CD4-positive, alpha-beta T cell (primary cell): ENCODE measurements around the gene PWWP2B. TPM values are rescaled to one million over a fixed set of nuclear protein-coding genes. Genes with fewer than 3 reads are reported as not detected.

Experiments
- ATAC-seq: fragments of 200-7000 bp; cut with Tn5 transposase; one replicate; pipeline ENCODE4 v1.10.0; 2022; ENCODE audit warnings: mild to moderate bottlenecking; ENCODE audit not compliant: poor library complexity
- CTCF ChIA-PET: fragments of 350-600 bp; sonication (Branson Sonifier 250); formaldehyde crosslinking; loops from one replicate; lab custom pipeline; 2021; ENCODE audit warnings: antibody characterized with exemption, inconsistent platforms; lab: Charles Lee
- POLR2A ChIA-PET: fragments of 350-600 bp; sonication (Branson Sonifier 250); formaldehyde crosslinking; loops from one replicate; lab custom pipeline; 2021; ENCODE audit warnings: antibody characterized with exemption, inconsistent platforms; lab: Charles Lee
- DNase-seq, 14 experiments: peaks; one replicate each; pipeline ENCODE4 v3.0.0-alpha.2; 2013 to 2020; ENCODE audit warnings: mixed read lengths in 2 of 14
- H3K27ac ChIP-seq, 2 donors: one replicate each; pipeline versions ENCODE4 v1.5.1 to v1.7.0; 2013; ENCODE audit warnings: low read length in 2 of 2, low read depth in 1 of 2, mild to moderate bottlenecking in 1 of 2
- H3K27me3 ChIP-seq, 2 experiments: 1 replicate in 1 of 2; 2 replicates in 1 of 2; pipeline versions ENCODE4 v1.6.1 to v1.7.0; 2013; ENCODE audit warnings: low read length in 2 of 2, control low read depth in 1 of 2, mild to moderate bottlenecking in 1 of 2, moderate library complexity in 1 of 2; ENCODE audit not compliant: insufficient read depth in 2 of 2, control insufficient read depth in 1 of 2
- H3K36me3 ChIP-seq: one replicate; pipeline ENCODE4 v1.6.1; 2013; ENCODE audit warnings: low read length, control low read depth; ENCODE audit not compliant: insufficient read depth
- H3K4me1 ChIP-seq: one replicate; pipeline ENCODE4 v1.6.1; 2013; ENCODE audit warnings: low read length, control low read depth; ENCODE audit not compliant: insufficient read depth
- H3K4me3 ChIP-seq: one replicate; pipeline ENCODE4 v1.5.1; 2013; ENCODE audit warnings: mild to moderate bottlenecking, low read length, moderate library complexity
- H3K9me3 ChIP-seq, 2 experiments: 1 replicate in 1 of 2; 2 replicates in 1 of 2; pipeline versions ENCODE4 v1.6.1 to v1.7.0; 2013; ENCODE audit warnings: low read length in 2 of 2, mild to moderate bottlenecking in 2 of 2, control low read depth in 1 of 2, moderate library complexity in 1 of 2; ENCODE audit not compliant: control insufficient read depth in 1 of 2, insufficient read depth in 1 of 2
- H3K27ac Mint-ChIP-seq: one replicate; pipeline ENCODE4 v1.8.0; 2020; ENCODE audit warnings: mixed read lengths
- H3K27me3 Mint-ChIP-seq: one replicate; pipeline ENCODE4 v1.8.0; 2021; ENCODE audit warnings: mixed read lengths
- H3K36me3 Mint-ChIP-seq: one replicate; pipeline ENCODE4 v1.8.0; 2021; ENCODE audit warnings: low read depth, mixed read lengths
- H3K4me1 Mint-ChIP-seq: one replicate; pipeline ENCODE4 v1.8.0; 2021; ENCODE audit warnings: low read depth, mixed read lengths
- H3K4me3 Mint-ChIP-seq: one replicate; pipeline ENCODE4 v1.8.0; 2020; ENCODE audit warnings: mild to moderate bottlenecking, mixed read lengths
- H3K9me3 Mint-ChIP-seq: one replicate; pipeline ENCODE4 v1.8.0; 2020; ENCODE audit warnings: mixed read lengths
- CTCF ChIP-seq: fragments of 200-600 bp; IDR thresholded peaks from one replicate; pipeline ENCODE4 v1.8.0; 2022; ENCODE audit warnings: antibody characterized with exemption, mild to moderate bottlenecking
- intact Hi-C, 2 experiments: fragments of 100-400 bp; cut with DNase I in 1 of 2; cut with micrococcal nuclease in 1 of 2; formaldehyde crosslinking; loops; one replicate each; pipeline versions ENCODE4 v1.15.1 to v1.9.0; 2023 to 2025; cut with DNase I, micrococcal nuclease
- total RNA-seq, 174 experiments: library from RNA in 2 of 174; stranded (reverse) in 2 of 174; gene quantifications; one replicate each; pipeline ENCODE4 v1.2.3 and lab custom pipeline; 2021 to 2026

Gene PWWP2B
- total RNA-seq, 2 experiments from 2014 or later = 19.2 to 19.6 TPM

GRCh38 chr10:132370426-132371340 is 26.3 kb upstream of the PWWP2B start:
- Mint-ChIP-seq H3K27ac (no peak overlapping the region), H3K4me1 (peaks cover 6% of the 10 kb centered on the region), H3K9me3 (no peaks in the 10 kb centered on the region), H3K36me3 (no peaks in the 10 kb centered on the region), H3K27me3 (no peaks in the 10 kb centered on the region), H3K4me3 (no peak overlapping the region)
- intact Hi-C loops = no loop called here
- peaks cover 0 to 8% of the 10 kb centered on the region in 2 experiments for H3K9me3 ChIP-seq
- no peak overlapping the region for H3K27ac ChIP-seq
- H3K4me1 ChIP-seq = peaks cover 6% of the 10 kb centered on the region
- ATAC-seq = no peak
- DNase-seq = peak in 2 of 14 experiments; percentile 1 to 9
- no peaks in the 10 kb centered on the region for H3K36me3 ChIP-seq
- no peaks in the 10 kb centered on the region for H3K27me3 ChIP-seq
- ChIA-PET CTCF (no interaction called here), POLR2A (no interaction called here)
- TF ChIP-seq CTCF = no peak
- no peak overlapping the region for H3K4me3 ChIP-seq

- no peak overlapping the region for H3K4me3 Mint-ChIP-seq
- ATAC-seq (no peak), DNase-seq (peak in 3 of 14 experiments; percentile 21 to 41 (median 41))
- ChIA-PET CTCF (no interaction called here), POLR2A (interaction anchor here (0.7 kb wide), 1 partner anchor 74 kb away, joined by 3 read pairs; no protein-coding TSS in a partner anchor)
- intact Hi-C loops = no loop called here
- Histone ChIP-seq H3K27ac (no peak overlapping the region), H3K27me3 (no peaks in the 10 kb centered on the region), H3K4me1 (peaks cover 6% of the 10 kb centered on the region), H3K9me3 (peaks cover 0 to 8% of the 10 kb centered on the region in 2 experiments), H3K36me3 (no peaks in the 10 kb centered on the region), H3K4me3 (no peak overlapping the region)
- H3K4me1 Mint-ChIP-seq = peaks cover 6% of the 10 kb centered on the region
- no peak overlapping the region for H3K27ac Mint-ChIP-seq
- H3K36me3 Mint-ChIP-seq = no peaks in the 10 kb centered on the region
- H3K9me3 Mint-ChIP-seq = no peaks in the 10 kb centered on the region
- no peaks in the 10 kb centered on the region for H3K27me3 Mint-ChIP-seq
- peak; percentile 28 for TF ChIP-seq CTCF
Measured at GRCh38 chr10:132371641-132372081, 25.3 kb upstream of the PWWP2B start.

- ATAC-seq = no peak
- H3K27ac Mint-ChIP-seq = no peak overlapping the region
- CTCF ChIA-PET = no interaction called here
Measured at GRCh38 chr10:132372516-132373095, 24.4 kb upstream of the PWWP2B start.

More at GRCh38 chr10:132372516-132373095, 24.4 kb upstream of the PWWP2B start:
- DNase-seq = peak in 1 of 14 experiments; percentile 9
- no peak for TF ChIP-seq CTCF
- H3K27me3 Mint-ChIP-seq = no peaks in the 10 kb centered on the region
- no peak overlapping the region for H3K27ac ChIP-seq
- H3K4me3 ChIP-seq = no peak overlapping the region
- H3K9me3 ChIP-seq = peaks cover 0 to 8% of the 10 kb centered on the region in 2 experiments
- intact Hi-C loops = no loop called here
- H3K27me3 ChIP-seq = no peaks in the 10 kb centered on the region
- peaks cover 6% of the 10 kb centered on the region for H3K4me1 ChIP-seq
- no peaks in the 10 kb centered on the region for H3K9me3 Mint-ChIP-seq
- no peak overlapping the region for H3K4me3 Mint-ChIP-seq
- no peaks in the 10 kb centered on the region for H3K36me3 Mint-ChIP-seq
- H3K4me1 Mint-ChIP-seq = peaks cover 6% of the 10 kb centered on the region
- POLR2A ChIA-PET = no interaction called here
- no peaks in the 10 kb centered on the region for H3K36me3 ChIP-seq
